ENCODE data around the gene MATN3. TPM values are rescaled to one million over a fixed set of nuclear protein-coding genes. Genes with fewer than 3 reads are reported as not detected.

MATN3 gene, protein sequence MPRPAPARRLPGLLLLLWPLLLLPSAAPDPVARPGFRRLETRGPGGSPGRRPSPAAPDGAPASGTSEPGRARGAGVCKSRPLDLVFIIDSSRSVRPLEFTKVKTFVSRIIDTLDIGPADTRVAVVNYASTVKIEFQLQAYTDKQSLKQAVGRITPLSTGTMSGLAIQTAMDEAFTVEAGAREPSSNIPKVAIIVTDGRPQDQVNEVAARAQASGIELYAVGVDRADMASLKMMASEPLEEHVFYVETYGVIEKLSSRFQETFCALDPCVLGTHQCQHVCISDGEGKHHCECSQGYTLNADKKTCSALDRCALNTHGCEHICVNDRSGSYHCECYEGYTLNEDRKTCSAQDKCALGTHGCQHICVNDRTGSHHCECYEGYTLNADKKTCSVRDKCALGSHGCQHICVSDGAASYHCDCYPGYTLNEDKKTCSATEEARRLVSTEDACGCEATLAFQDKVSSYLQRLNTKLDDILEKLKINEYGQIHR
- total RNA-seq = 1.3 TPM

DNA sequence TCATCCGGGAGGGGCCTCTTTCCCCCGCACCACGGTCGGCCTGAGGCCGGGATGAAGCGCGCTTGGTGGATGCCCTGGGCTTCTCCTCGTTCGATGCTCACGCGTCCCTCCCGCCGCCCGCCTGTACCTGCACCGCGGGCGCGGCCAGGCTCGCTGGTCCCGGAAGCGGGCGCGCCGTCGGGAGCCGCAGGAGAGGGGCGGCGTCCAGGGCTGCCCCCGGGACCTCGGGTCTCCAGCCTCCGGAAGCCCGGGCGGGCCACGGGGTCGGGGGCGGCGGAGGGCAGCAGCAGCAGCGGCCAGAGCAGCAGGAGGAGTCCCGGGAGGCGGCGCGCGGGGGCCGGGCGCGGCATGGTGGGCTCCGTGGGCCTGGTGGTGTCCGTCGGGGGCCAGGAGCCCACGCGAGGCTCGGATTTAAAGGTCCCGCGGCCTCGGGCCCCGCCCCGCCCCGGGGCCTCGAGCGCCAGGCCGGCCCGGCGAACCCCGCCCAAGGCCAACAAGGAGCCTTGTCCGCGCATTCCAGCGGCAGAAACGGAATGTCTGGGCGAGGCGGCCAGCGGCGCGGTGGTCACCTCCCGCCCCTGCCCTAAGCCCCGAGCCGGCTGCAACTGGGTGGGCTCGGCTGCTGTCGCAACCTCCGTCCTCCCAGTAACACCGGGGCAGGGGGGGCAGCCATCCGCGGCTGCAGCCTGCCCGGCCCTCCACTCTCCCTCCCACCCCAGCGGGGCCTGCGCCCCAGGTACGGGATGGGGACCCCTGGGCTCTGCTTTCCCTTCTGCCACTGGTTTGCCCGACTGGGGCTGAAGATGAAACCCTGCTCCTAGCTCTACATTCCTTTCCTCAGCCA lies at the start of gene MATN3:
TSS of gene MATN3 (minus strand) at position 387 of the 844 bp plus-strand sequence. CDS start at position 350, 37 bp downstream.

DNA sequence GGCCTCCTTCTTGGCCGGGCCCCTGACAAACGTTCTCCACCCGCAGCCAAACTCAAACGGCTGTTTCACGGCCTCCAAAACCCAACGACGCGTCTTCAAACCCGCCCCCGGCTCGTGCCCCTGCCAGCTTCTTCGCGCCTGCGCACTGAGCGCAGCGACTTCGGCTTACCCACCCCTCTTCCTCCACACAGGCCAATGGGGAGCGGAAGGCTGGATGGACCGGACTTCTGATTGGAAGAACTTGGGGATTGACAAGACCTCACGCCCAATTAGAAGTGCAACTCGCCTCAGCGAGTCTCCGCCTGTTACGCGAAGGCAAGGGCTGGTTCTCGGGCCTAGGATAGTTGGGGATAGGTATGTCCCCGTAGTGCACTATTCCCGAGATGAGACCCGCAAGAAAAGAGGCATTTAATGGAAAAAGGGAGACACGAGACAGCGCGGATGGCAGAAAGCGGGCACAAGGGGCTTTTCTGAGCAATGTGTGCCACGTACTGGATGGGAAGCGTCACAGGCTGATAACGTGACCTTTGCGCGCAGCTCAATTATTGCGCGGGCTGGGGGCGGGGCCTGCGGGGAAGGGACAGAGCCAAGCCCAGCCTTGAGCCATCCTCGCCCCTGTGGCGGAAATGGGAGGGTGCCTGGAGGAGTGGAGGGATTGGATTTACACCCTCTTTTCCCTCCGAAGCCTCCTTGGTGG lies 39.2 kb upstream of the MATN3 start, which contains the start of gene LAPTM4A:
TSS of gene LAPTM4A (minus strand) at position 97 of the 697 bp plus-strand sequence. CDS start 108 bp downstream, outside the sequence.

DNA sequence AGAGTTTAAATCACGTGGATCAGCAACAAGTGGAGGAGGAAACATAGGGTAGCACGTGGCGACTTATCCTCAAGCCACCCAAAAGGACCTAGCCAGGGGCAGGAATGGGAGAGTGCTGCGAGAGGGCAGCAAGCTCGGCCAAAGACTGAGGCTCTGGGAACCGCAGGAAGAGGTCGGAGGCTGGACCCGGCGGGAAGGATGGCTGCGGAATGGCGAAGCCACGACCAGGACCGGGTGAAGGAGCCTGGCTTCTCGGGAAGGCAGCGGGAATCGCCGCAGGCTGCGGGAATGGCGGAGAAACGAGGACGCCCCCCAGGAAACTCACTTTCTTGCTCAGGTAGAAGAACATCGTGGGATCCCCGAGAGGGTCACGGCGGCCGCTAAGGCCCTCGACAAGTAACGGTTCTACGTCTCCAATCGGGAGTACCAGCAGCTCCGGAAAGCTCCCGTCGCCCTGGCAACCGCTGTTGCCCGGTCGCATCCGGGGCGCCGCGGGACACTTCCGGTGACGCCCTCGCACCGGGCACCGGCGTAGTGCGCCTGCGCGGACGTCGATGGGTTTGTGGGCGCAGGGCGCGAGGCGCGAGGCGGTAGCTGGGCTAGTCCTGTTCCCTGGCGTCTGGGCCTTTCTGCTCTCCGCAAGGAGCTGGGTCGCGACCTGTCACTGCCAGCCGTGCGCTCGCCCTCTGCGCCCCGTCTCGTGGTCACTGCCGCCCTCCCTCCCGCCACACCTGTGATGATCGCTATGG lies 22.6 kb downstream of the MATN3 start, which contains the start of gene WDR35:
TSS of gene WDR35 (minus strand) at position 439 of the 749 bp plus-strand sequence. CDS start at position 349, 90 bp downstream.

Other genes starting within 250 kb of the MATN3 start
- 28.8 TPM for gene TTC32, start 110.7 kb downstream of the MATN3 start, total RNA-seq
- gene WDR35, start 22.6 kb downstream of the MATN3 start, total RNA-seq = 31.3 TPM
- 57.0 TPM for gene LAPTM4A, start 39.0 kb upstream of the MATN3 start, total RNA-seq
- gene SDC1, start 212.5 kb upstream of the MATN3 start, total RNA-seq = 5.3 TPM